CMK (cell line): Measurements from ENCODE around the gene SYCE3.

Experiments
- DNase-seq: peaks from one replicate; pipeline ENCODE4 v3.0.0-alpha.2; 2010; ENCODE audit warnings: low read depth

SYCE3 gene

DNA sequence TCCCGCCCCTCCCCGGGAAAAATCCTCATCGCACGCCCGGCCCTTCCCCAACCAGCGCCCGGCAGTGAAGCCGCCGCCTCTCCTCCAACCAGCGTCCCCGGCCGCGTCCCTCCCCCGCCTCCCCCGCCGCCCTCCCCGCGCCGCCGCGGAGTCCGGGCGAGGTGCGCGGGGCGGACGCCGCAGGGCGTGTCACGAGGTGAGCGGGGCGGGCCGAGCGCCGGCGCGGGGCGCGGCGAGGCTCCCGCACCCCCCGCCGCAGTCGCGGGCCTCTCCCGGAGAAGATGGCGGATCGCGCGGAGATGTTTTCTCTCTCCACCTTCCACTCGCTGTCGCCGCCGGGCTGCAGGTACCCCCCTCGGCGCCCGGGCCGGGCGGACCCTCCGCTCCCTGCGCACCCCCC is 37.8 kb upstream of the SYCE3 start, which contains the start of gene MAPK8IP2:
Gene MAPK8IP2 (plus strand): TSS at position 256 of the 400 bp plus-strand sequence. CDS start 26 bp downstream, at position 282.
- no peak for DNase-seq

DNA sequence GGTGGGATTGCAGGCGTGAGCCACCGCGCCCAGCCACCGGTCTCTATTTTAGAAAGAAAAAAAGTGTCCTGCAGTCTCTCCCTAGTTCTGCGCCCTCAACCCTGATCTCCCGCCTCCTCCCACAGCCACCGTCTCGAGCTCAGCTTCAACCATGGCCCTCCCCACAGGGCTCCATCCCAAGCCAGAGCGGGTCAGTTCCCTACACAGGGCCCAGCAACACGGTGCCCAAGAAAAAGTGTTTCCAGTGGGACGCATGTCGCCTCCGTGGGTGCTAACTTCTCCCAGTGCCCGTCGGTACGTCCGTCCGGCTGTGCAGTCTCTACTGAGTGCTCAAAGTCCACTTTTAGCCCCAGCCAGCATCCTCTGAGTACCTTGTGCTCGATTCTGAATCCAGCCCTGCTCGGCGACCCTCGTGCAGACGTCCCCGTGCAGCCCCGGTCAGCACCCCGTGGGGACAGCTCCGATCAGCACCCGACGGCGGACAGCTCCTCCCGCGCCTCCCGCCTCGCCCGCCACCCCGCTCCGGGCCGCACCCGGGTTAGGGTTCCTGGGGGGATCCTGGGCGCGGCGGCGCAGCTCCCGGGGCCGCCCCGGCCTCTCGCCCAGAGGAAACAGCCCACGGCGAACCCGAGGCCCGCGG is 37.2 kb upstream of the SYCE3 start:
- DNase-seq = no peak

DNA sequence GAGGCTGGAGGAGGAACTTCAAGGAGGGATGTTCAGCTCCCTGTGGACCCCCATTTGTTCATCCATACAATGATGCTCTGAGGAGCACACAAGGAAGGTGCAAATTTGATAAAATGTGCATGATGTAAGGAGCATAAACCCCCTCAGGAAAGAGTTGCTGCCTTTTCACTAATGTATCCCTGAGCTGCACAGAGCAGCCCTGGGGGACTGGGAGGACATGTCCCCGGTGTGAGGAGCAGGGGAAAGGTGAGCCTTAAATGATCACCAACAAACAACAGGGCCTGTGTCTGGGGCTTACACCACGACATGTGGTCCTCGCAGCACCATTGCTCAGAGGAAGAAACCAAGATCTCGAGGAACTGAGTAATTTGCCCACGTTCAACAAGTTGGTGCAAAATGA is 34.4 kb upstream of the SYCE3 start:
- DNase-seq = no peak

DNA sequence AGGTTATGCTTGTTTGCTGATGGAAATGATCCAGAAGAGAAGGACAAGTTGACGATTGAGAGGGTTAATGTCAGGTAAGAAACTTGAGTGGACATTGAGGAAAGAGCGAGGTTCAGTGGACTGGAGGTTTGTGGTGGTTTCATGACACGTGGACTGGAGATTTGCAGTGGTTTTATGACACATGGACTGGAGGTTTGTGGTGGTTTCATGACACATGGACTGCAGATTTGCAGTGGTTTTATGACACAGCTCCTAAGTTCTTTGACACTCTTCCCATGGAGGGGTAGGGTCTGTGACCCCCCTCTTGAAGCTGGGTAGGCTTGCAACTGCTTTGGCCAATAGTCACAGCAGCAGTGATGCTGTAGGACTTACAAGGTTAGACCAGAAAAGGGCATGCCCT is 32.5 kb upstream of the SYCE3 start:
- no peak for DNase-seq

DNA sequence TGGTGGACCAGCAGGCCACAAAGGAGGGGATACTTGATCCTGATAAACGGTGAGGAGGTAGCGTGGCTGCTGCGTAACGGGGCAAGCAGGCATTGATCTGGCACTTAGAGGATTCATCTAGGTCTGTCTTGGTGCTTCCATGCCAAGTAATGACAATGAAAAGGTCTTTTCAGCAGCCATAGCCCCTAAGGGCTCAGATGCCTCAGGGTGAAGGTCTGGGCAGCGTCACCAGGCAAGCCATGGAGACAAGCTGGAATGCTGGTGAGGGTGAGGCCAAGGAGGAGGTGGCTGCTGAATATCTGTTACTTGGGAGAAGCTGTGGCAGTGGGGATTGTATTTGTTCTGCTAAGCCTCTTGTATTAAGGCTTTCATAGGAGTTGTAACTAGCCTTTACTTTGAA is 24.7 kb upstream of the SYCE3 start:
- DNase-seq = no peak

DNA sequence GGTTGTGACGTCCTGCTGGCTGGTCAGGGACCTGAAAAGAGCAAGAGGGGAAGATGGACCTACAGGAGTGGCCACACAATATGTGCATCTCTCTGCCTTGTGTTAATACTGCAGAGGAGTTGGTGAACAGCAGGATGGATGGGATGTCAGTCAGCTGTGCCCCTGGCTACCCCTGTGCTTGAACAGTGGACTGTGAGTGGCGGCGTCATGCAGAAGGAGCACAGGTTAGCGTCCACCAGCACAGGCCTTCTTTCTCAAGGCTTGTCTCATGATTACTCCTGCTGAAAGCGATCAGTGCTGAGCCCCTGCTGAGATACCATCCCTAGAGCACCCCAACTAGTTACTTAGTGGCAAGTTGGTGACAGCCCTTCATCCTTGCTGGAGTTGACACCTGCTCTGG is 23.7 kb upstream of the SYCE3 start:
- DNase-seq = no peak

DNA sequence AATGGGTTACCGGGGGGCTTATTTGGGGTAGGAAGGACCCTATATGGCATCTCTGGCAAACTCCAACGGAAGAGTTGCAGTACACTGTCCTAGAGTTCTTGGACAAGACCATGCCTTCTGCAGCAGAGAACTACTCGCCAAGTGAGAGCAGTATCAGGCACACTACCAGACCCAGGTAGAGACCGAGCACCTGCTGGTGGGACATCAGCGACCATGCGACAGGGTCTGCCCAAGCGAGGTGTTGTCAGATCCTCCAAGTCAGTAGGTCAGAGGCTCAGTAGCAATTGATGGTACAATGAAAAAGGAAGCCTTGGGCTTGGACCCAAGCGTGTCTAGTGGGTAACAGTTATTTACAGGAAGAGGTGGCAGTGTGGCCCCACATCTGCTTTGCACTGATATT is 23.1 kb upstream of the SYCE3 start:
- no peak for DNase-seq

DNA sequence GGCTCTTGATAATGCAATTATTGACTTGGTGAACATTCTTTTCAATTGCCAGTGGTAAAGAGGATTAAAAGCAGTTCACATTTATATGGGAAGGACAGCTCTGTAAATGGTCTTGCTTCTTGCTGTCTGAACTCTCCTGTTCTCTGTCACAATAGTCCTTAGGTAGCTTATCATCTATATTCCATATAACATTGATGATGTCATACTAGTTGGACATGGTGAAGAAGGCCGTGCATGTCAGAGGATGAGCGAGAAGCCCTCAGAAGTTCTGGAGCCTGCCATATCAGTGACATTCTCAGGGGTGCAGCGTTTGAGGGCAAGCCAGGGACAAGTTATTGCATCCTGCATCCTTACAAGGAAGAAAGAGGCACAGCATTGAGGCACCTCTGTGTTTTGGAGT is 22.5 kb upstream of the SYCE3 start:
- DNase-seq = no peak

DNA sequence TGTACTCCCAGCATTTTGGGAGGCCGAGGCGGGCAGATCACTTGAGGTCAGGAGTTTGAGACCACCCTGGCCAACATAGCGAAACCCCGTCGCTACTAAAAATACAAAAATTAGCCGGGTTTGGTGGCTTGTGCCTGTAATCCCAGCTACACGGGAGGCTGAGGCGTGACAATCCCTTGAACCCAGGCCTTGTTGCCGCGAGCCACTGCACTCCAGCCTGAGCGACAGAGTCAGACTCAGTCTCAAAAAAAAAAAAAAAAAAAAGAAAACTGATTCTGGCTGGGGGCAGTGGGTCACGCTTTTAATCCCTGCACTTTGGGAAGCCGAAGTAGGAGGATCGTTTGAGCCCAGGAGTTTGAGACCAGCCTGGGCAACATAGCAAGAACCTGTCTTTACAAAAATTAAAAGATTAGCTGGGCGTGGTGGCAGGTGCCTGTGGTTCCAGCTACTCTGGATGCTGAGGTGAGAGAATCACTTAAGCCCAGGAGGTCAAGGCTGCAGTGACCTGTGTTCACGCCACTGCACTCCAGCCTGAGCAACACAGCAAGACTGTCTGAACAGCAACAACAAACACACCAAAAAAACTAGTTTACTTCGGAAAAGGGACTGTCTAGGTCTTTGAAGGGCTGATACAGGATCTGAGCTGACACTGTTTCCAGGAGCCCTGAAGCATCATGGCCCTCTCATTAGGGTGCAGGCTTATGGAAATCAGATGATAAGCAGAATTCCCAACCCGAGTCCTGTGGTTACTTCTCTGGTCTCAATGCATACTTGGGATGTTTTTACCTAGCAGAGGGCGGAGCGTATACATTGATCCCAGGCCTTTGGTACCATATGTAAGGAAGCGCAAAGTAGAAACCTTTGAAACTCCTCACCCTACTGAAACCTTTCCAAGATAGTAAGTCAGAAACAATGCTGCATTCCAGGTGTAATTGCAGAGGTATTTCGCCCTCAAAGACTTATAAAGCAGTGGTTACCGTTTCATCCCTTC is 21.7 kb upstream of the SYCE3 start:
- no peak for DNase-seq

DNA sequence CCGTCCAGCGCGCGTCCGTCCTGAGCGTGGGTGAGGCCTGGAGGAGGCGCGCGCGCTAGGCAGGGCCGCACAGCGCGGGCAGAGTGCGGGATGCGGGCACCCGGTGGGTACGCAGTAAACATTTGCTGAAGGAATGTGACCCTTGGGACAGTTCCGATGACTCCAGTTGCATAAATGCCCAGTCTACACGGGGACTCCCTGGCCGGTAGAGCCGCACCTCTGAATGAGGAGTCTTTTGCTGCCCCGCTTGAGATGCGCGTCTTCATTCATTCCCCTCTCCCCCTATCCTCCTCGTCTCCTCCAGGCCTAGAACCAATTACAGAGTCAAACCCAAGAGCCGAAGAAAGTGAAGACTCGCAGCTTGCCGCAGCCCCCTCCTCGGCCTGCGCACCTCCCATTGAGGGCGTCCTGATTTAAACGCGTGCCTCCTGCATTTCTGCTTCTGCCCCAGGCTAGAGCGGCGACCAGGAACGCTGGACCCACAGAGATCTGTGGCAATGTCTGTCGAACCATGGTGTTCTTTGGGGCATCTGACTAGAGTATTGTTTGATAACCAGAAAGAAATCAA is 20.7 kb upstream of the SYCE3 start:
- DNase-seq = no peak

DNA sequence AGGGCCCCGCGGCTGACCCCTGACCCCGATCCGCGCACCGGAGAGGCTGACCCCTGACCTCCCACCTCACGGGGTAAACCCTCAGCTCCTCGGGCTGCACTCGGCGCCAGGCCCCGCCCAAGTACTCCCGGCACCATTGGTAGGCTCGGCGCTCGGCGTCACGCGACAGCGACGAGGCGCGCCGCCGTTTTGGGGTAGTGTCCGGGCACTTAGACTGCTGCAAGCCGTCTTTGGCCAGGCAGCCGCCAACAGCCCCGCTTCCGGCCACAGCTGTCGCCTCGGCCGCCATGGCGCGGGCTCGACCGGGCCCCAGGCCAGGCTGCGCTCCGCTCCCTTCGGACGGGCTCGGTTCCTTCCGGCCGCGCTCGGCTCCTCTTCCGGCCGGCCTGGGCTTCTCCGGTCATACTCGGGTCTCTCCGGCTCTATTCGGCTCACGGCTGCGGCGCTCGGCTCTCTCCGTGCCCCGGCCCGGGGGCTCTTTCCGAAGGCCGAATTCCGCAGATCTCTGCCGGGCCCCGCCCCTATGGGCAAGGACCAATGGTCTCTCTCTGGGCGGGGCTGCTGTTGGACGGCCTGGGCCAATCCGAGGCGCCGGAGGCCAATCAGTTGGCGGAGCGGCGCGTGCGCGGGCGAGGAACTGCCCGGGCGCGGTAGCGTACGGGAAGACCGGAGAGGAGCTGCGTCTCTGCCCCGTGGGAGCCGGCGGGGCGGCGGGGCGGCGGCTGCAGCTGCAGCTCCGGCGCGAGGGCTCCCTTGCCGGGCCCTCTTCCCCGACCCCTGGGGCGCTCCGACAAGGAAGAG is 20.0 kb upstream of the SYCE3 start, which contains the start of gene CHKB:
Gene CHKB (minus strand): TSS at position 357 of the 801 bp plus-strand sequence. CDS start 68 bp downstream, at position 289.
- peak; percentile 82 for DNase-seq

DNA sequence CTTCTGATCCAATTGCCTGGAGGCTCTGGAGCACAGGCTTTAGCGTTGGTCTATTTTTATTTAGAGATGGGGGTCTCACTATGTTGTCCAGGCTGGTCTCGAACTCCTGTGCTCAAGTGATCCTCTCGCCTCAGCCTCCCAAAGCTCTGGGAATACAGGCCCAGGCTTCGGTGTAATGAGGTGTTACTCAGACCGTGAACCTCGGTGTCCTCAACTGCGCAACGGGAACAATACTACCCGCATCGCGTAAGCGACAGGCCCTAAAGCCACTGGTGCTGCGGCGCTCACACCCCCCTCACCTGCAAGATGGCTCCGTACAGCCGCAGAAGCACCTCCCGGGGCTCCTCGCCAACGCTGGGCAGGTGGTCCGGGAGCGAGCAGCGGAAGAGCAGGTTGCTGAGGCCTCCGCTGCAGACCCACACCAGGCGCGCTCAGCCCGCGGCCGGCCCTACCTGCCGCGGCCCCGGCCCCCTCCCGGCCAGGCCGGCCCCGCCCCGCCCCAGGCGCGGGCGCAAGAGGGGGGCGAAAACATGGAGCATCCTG is 19.3 kb upstream of the SYCE3 start:
- DNase-seq = no peak

DNA sequence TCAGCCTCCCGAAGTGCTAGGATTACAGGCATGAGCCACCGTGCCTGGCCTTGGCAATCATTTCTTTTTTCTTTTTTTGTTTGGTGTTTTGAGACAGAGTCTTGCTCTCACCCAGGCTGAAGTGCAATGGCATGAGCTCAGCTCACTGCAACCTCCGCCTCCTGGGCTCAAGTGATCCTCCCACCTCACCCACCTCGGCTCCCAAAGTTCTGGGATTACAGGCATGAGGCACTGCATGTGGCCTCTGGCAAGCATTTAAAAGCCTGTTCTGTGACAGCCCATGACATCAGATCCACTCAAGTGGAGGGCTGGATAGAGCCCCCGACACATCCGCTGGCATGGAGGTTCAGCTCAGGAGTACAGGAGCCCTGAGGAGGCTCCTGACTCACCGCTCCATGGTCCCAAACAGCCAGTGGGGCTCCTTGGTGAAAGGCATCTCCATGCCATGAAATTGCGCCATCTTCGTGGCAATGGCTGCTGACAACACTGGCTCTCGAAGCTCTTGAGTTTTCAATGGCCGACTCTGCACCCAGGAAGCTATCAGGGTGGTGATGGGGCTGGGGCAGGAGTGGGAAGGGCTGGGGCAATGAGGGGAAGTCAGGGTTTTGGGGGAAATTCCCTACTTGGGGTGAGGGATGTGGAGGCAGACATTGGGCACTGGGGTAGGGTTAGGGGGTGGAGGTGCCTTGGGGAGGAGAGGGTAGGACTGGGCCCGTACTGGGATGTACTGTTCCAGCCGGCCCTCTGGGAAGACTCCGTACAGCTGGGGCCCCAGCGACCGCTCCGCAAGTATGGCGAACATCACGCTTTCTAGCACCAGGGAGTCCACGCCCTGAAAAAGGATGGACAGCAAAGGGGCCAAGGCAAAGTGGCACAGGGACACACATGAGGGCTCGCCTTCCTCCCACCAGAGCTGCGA is 18.6 kb upstream of the SYCE3 start:
- no peak for DNase-seq

DNA sequence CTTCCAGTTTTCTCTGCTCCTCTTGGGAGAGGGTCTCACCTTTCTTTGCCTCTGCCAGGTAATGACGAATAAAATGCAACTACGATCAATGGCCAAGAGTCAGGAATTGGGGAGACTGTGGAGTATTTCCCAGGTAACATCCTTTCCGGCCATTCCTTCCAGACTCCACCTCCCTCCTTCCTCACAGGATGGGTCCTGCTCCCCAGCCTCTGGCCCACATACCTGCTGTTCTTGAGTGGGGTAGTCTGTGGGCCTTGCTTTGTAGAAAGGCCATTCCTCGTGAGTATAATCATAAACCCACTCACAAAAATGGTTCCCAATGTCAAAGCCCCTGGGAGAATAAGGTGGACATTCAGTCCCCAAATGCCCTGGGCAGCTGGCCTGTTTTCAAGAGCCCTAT is 17.0 kb upstream of the SYCE3 start:
- DNase-seq = no peak

DNA sequence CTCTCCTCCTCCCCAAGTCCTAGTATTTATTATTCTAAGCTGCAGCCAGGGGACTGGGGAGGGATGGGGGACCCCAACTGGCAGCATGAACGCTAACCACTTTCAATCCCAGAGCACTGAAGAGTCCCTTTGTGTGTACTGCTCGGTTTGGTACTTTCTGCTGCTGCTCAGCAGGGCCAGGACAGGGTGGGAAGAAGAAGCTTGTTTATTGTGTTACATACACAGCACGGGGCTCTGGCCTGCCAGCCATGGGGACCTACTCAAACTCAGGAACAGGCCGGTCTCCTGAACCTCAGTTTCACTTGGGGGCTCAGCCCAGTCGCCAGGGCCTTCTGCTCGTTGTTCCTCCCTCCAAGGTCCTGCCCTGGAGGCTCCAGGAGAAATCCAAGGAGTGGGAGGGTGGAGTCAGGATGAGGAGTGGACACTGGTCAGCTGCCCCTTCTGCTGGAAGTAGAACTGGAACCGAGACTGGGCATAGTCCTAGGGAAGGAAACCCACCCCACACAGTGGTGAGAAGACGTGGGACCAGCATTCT is 16.1 kb upstream of the SYCE3 start:
- no peak for DNase-seq

DNA sequence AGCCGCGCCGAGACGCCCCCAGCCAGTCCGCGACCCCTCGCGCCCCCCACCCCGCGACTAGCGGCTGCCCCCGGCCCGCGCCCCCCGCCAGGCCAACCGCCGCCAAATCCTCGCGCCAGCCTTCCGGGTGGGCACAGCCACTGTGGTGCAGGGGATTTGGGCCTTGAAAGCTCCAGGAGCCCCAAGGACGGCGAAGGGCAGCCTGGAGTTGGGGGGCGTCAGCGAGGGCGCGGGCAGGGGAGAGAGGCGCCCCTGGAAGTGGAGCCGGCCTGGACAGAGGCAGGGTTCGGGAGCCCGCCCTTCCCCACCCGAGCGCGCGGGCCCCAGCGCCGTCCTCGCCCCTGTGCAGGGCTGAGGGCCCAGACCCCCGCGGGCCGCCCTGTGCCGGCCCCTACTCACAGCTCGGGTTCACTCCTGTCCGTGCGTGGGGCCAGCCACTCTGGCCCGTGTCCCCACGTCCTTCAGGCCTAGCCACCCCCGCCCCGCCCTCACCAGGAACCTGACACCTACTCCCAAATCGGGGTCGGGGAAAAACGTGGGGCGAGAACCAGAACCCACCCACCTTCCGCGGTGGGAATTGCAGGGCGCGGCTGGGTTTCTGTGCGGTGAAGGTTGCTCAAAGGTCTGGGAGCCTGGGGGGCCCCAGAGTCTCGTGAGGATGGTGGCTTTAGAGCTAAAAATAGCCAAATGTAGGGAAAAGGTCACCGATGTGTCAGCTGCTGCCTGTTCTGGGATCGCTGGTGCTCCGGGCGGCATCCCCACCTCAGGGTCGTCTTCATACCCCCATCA is 15.5 kb upstream of the SYCE3 start, which contains the start of gene CPT1B:
Gene CPT1B (minus strand): TSS at position 441 of the 789 bp plus-strand sequence. CDS start 512 bp downstream, outside the sequence.
- DNase-seq = no peak

DNA sequence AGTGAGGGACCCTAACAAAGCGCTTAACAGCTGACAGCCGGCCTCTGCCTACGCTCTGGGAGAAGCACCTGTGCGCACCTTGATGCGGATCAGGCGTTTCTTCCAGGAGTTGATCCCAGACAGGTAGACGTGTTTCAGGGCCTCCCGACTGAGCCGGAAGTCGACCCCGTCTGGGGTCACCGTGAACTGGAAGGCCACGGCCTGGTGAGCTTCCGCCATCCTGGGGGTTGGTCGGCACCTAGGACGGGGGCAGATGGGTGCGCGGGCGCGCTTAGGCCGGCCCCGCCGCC is 14.9 kb upstream of the SYCE3 start:
- DNase-seq = no peak

DNA sequence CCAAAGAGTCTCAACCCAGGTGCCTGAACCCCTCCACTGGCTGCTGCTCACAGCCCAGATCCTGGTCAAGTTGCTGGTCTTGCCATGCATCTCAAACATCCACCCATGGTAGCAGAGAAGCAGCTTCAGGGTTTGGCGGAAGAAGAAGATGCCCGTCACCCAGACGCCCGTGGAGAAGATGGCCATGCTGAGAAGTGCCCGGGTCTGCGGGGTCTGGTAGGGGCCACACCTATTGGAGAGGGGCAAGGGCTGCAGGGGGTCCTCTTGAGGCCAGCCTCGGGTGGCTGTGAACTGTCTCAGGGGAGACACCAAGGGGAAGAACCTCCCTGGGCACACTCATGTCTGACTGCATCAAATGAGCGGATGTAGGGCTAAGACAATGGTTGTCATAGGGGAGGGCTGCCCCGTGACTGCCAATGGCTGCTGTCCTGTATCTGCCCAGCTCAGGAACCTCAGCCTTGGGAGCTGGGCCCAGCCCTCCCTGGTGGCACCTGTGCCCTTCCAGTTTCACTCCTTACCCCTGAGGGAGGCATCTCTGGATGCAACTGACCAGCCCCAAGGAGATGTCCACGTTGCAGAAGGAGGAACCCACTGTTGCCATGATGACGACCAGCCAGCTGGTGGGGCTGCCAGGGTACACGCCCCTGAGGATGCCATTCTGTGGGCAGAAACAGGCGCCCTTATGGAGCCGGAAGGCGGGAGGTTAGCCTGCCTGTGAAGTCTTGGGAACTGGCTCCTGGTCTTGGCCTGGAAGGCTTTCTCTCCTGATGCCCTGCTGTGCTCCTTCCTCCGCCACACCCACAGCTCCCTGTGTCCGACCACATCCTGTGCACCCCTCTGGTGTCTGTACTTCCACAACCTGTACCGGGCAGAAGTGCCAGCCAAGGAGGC is 14.3 kb upstream of the SYCE3 start:
- no peak for DNase-seq

DNA sequence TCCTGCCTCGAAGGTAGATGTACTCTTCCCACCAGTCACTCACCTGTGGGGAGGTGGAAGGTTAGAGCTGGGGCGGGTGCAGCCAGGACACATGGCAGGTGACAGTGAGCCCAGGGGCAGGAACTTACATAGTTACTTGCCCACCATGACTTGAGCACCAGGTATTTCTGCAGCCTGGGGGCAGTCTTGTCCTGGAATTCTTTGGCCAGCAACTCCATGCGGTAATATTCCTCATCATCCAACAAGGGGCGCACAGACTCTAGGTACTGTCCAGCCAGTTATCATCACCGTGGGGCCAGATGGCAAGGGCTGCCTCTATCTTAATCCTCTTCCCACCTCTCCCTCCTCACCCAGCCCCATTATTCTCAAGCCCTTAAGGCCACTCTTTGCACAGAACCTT is 13.4 kb upstream of the SYCE3 start:
- no peak for DNase-seq
